ENCODE data around the gene CIAO3.

DNA sequence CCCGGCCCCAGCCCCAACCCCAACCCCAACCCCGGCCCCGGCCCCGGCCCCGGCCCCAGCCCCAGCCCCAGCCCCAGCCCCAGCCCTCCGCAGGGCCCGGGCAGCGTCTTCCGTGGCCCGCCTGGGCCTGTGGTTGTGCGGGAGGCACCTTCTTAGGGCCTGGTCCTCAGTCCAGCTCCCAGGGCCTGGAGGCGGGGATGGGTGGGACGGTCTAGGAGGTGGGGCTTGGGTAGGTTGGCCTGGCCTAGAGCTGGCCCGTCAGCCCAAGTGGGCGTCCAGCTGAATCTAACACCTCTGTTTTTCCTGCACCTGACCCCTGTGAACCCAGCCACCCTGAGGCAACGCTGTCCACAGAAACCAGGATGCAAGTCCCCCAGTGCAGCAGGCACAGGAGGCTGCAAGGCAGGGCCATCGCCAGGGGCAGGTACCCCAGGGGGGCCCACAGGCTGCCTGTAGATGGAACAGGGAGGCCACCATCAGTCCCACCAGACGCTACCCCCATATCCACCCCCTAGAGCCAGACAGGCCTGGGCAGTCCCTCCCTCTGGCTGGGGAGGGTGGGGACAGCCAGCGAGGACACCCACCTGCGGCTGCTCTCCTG is 28.5 kb upstream of the CIAO3 start:
- TF ChIP-seq BACH2 (CRISPR knock-in tag; IDR thresholded peaks at IDR 0.05; ENCODE audit: borderline replicate concordance): no peak
- no peak for TF ChIP-seq ZNF70 (CRISPR knock-in tag; IDR thresholded peaks at IDR 0.05)
- TF ChIP-seq POU6F1 (CRISPR knock-in tag; IDR thresholded peaks at IDR 0.05; ENCODE audit: borderline replicate concordance, low read depth): no peak
- no peak for TF ChIP-seq ISL1 (CRISPR knock-in tag; IDR thresholded peaks at IDR 0.05)
- TF ChIP-seq TOX (CRISPR knock-in tag; IDR thresholded peaks at IDR 0.05; ENCODE audit: borderline replicate concordance): no peak
- no peak for TF ChIP-seq OSR1 (CRISPR knock-in tag; IDR thresholded peaks at IDR 0.05)
- no peak for TF ChIP-seq ZNF565 (CRISPR knock-in tag; conservative IDR thresholded peaks at IDR 0.05; ENCODE audit: low read depth)
